IPS-18a (cell line): Measurements from ENCODE around the gene ZNF660.
A peak's percentile ranks its signal among the peaks of the same experiment; 100 is the strongest.

ENCODE experiments used
- H3K27ac ChIP-seq: one replicate; pipeline ENCODE4 v1.5.1; 2013; ENCODE audit warnings: low read length
- H3K27me3 ChIP-seq: one replicate; pipeline ENCODE4 v1.6.1; 2013; ENCODE audit warnings: mild to moderate bottlenecking, low read length; ENCODE audit not compliant: control insufficient read depth, insufficient read depth
- H3K36me3 ChIP-seq: one replicate; pipeline ENCODE4 v1.6.1; 2013; ENCODE audit warnings: low read depth, low read length; ENCODE audit not compliant: control insufficient read depth
- H3K4me1 ChIP-seq: one replicate; pipeline ENCODE4 v1.6.1; 2013; ENCODE audit warnings: low read depth, low read length; ENCODE audit not compliant: control insufficient read depth
- H3K4me3 ChIP-seq: one replicate; pipeline ENCODE4 v1.5.1; 2013; ENCODE audit warnings: low read length
- H3K9ac ChIP-seq: one replicate; pipeline ENCODE4 v1.6.1; 2013; ENCODE audit warnings: mild to moderate bottlenecking, low read length, moderate library complexity
- H3K9me3 ChIP-seq: one replicate; pipeline ENCODE4 v1.6.1; 2013; ENCODE audit warnings: low read depth, low read length; ENCODE audit not compliant: control insufficient read depth

The ZNF660 gene

GRCh38 chr3:44643024-44643423, 58.3 kb downstream of the ZNF660 start:
- H3K4me1 ChIP-seq, result peaks cover under 1% of the 10 kb centered on the region
- H3K4me3 ChIP-seq, result no peak overlapping the region
- H3K36me3 ChIP-seq, result peaks cover 29% of the 10 kb centered on the region
- H3K27me3 ChIP-seq, result no peaks in the 10 kb centered on the region
- no peak overlapping the region for H3K27ac ChIP-seq
- no peak overlapping the region for H3K9ac ChIP-seq
- H3K9me3 ChIP-seq, result peaks cover 31% of the 10 kb centered on the region

GRCh38 chr3:44647771-44648170, 63.0 kb downstream of the ZNF660 start:
- Histone ChIP-seq H3K4me3 (peak overlapping the region; percentile 75), H3K27me3 (no peaks in the 10 kb centered on the region), H3K27ac (no peak overlapping the region), H3K4me1 (peaks cover 4% of the 10 kb centered on the region), H3K36me3 (peaks cover 29% of the 10 kb centered on the region), H3K9me3 (peaks cover 12% of the 10 kb centered on the region), H3K9ac (peak overlapping the region; percentile 86)

GRCh38 chr3:44648564-44649229, 63.9 kb downstream of the ZNF660 start, which contains the start of gene ZNF35:
Gene ZNF35 (plus strand): TSS chr3:44648732. CDS start chr3:44651068, 2,336 bp downstream.
- Histone ChIP-seq H3K4me3 (peak within 1 kb of the TSS; percentile 75), H3K4me1 (peaks cover 4% of the 10 kb centered on the region), H3K27me3 (no peaks in the 10 kb centered on the region), H3K36me3 (peaks cover 33% of the 10 kb centered on the region), H3K9ac (peak within 1 kb of the TSS; percentile 86), H3K9me3 (peaks cover 3% of the 10 kb centered on the region), H3K27ac (peak within 1 kb of the TSS; percentile 37)
